HepG2 (cell line): ENCODE data around the gene PIK3C2B. TPM values are rescaled to one million over a fixed set of nuclear protein-coding genes. Genes with fewer than 3 reads are reported as not detected.

Experiments
- FOXC1 ChIP-seq: sonication (generic); formaldehyde crosslinking; IDR thresholded peaks from 2 replicates; pipeline ENCODE4 v1.8.0; 2022; ENCODE audit warnings: mild to moderate bottlenecking, missing genetic modification reagents, borderline replicate concordance
- MEF2D ChIP-seq: sonication (generic); formaldehyde crosslinking; IDR thresholded peaks from 2 replicates; pipeline ENCODE4 v1.5.1; 2020; ENCODE audit warnings: mild to moderate bottlenecking, missing genetic modification reagents
- NFRKB ChIP-seq: fragments of 450-650 bp; IDR thresholded peaks from 2 replicates; pipeline ENCODE4 v1.6.1; 2017
- SPEN ChIP-seq: sonication (generic); formaldehyde crosslinking; IDR thresholded peaks from 2 replicates; pipeline ENCODE4 v1.5.1; 2020; ENCODE audit warnings: low read depth, mild to moderate bottlenecking, missing genetic modification reagents
- ZNF773 ChIP-seq: sonication (generic); formaldehyde crosslinking; IDR thresholded peaks from 2 replicates; pipeline ENCODE4 v1.4.0; 2020; ENCODE audit warnings: missing genetic modification reagents, borderline replicate concordance
- polyA plus RNA-seq, 8 experiments: library from polyadenylated mRNA; depleted of rRNA in 3 of 8; stranded (reverse) in 7 of 8; unstranded in 1 of 8; fragments of >200 nt; fragmentation: Illumina TruSeq in 4 of 8; extraction: Trizol in 4 of 8; gene quantifications; 2 replicates each; pipeline versions ENCODE4 v1.2.1 to v1.2.3, GENCODE V29; 2011 to 2016; ENCODE audit warnings: low read depth in 4 of 8, missing spikeins in 1 of 8, mixed read lengths in 1 of 8; ENCODE audit not compliant: insufficient read depth in 1 of 8
- total RNA-seq, 5 experiments: library from RNA; depleted of rRNA; stranded (reverse); fragments of >200 nt; fragmentation: Illumina TruSeq; extraction: Trizol; gene quantifications; 2 replicates each; pipeline ENCODE4 v1.2.3, GENCODE V29; 2016; ENCODE audit warnings: low read depth in 1 of 5
- TF ChIP-seq, protein P1 (sequence below): sonication (generic); formaldehyde crosslinking; IDR thresholded peaks from 2 replicates; pipeline ENCODE4 v1.9.0; 2021; ENCODE audit warnings: missing genetic modification reagents, borderline replicate concordance
- TF ChIP-seq, protein P2 (sequence below): IDR thresholded peaks from 2 replicates; pipeline ENCODE4 v1.6.1; 2016; ENCODE audit warnings: mild to moderate bottlenecking, missing biosample characterization, missing genetic modification reagents
- TF ChIP-seq, protein P3 (sequence below), 2 experiments: fragments of 450-650 bp in 1 of 2; sonication (generic) in 1 of 2; formaldehyde crosslinking in 1 of 2; IDR thresholded peaks; 2 replicates each; pipeline versions ENCODE4 v1.6.1 to v1.8.0; 2016 to 2022; ENCODE audit warnings: antibody characterized with exemption in 1 of 2, mild to moderate bottlenecking in 1 of 2, missing genetic modification reagents in 1 of 2

Gene PIK3C2B
- total and polyA plus RNA-seq, 2 of the 13 experiments (the other 11 are each of a cell fraction or from before 2014, with no cell fraction given): 3.4 to 4.5 TPM

DNA sequence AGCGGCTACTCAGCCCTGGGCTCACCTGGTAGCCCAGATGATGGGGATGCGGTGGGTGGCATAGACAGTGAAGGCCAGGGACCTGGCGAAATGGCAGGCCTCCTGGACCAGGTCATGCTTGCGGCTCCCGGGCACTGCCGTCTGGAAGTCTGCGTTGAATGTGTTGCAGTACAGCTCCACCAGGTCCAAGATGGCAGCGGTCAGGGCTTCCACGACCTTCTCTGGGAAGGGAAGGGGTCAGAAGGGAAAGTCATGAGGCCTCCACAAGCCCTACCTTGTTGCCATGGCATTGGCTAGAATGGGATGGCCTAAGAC is 38.8 kb downstream of the PIK3C2B start (continued):
- TF ChIP-seq, protein P1, sequence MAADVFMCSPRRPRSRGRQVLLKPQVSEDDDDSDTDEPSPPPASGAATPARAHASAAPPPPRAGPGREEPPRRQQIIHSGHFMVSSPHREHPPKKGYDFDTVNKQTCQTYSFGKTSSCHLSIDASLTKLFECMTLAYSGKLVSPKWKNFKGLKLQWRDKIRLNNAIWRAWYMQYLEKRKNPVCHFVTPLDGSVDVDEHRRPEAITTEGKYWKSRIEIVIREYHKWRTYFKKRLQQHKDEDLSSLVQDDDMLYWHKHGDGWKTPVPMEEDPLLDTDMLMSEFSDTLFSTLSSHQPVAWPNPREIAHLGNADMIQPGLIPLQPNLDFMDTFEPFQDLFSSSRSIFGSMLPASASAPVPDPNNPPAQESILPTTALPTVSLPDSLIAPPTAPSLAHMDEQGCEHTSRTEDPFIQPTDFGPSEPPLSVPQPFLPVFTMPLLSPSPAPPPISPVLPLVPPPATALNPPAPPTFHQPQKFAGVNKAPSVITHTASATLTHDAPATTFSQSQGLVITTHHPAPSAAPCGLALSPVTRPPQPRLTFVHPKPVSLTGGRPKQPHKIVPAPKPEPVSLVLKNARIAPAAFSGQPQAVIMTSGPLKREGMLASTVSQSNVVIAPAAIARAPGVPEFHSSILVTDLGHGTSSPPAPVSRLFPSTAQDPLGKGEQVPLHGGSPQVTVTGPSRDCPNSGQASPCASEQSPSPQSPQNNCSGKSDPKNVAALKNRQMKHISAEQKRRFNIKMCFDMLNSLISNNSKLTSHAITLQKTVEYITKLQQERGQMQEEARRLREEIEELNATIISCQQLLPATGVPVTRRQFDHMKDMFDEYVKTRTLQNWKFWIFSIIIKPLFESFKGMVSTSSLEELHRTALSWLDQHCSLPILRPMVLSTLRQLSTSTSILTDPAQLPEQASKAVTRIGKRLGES (CRISPR knock-in tag): no peak
- no peak for TF ChIP-seq NFRKB
- TF ChIP-seq ZNF773 (CRISPR knock-in tag): no peak
- TF ChIP-seq FOXC1 (CRISPR knock-in tag): no peak
- TF ChIP-seq MEF2D: no peak
- TF ChIP-seq, protein P2, sequence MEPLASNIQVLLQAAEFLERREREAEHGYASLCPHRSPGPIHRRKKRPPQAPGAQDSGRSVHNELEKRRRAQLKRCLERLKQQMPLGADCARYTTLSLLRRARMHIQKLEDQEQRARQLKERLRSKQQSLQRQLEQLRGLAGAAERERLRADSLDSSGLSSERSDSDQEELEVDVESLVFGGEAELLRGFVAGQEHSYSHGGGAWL (CRISPR knock-in tag): no peak
- TF ChIP-seq, protein P3, sequence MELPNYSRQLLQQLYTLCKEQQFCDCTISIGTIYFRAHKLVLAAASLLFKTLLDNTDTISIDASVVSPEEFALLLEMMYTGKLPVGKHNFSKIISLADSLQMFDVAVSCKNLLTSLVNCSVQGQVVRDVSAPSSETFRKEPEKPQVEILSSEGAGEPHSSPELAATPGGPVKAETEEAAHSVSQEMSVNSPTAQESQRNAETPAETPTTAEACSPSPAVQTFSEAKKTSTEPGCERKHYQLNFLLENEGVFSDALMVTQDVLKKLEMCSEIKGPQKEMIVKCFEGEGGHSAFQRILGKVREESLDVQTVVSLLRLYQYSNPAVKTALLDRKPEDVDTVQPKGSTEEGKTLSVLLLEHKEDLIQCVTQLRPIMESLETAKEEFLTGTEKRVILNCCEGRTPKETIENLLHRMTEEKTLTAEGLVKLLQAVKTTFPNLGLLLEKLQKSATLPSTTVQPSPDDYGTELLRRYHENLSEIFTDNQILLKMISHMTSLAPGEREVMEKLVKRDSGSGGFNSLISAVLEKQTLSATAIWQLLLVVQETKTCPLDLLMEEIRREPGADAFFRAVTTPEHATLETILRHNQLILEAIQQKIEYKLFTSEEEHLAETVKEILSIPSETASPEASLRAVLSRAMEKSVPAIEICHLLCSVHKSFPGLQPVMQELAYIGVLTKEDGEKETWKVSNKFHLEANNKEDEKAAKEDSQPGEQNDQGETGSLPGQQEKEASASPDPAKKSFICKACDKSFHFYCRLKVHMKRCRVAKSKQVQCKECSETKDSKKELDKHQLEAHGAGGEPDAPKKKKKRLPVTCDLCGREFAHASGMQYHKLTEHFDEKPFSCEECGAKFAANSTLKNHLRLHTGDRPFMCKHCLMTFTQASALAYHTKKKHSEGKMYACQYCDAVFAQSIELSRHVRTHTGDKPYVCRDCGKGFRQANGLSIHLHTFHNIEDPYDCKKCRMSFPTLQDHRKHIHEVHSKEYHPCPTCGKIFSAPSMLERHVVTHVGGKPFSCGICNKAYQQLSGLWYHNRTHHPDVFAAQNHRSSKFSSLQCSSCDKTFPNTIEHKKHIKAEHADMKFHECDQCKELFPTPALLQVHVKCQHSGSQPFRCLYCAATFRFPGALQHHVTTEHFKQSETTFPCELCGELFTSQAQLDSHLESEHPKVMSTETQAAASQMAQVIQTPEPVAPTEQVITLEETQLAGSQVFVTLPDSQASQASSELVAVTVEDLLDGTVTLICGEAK (IDR thresholded peaks at IDR 0.05): no peak
- TF ChIP-seq, protein P3 (CRISPR knock-in tag; IDR thresholded peaks at IDR 0.05): no peak
- no peak for TF ChIP-seq SPEN
